Lower leg skin (tissue), 4 donors: ENCODE data around the gene NOTCH4. TPM values are rescaled to one million over a fixed set of nuclear protein-coding genes. Genes with fewer than 3 reads are reported as not detected.
A peak's percentile ranks its signal among the peaks of the same experiment; 100 is the strongest.
"Not testable (repeated sequence)": the region's sequence is repeated elsewhere in the genome, so short reads cannot be mapped to it uniquely, and the experiment has no call there.

Experiments
- DNase-seq, 2 donors: peaks; one replicate each; pipeline ENCODE4 v3.0.0-alpha.2; 2019; ENCODE audit warnings: low spot score in 2 of 2
- H3K4me3 ChIP-seq: fragments of 200-600 bp; sonication (generic); 2 replicates; pipeline ENCODE4 v1.5.1; 2017; ENCODE audit warnings: mild to moderate bottlenecking, low read depth; ENCODE audit not compliant: poor library complexity, severe bottlenecking
- POLR2A ChIP-seq, 2 donors: fragments of 450-650 bp; IDR thresholded peaks; one replicate each; pipeline ENCODE4 v1.6.1; 2016 to 2017; ENCODE audit warnings: antibody characterized with exemption in 2 of 2, mild to moderate bottlenecking in 1 of 2, moderate library complexity in 1 of 2
- WGBS, 2 donors: methylation state at CpG; one replicate each; pipeline ENCODE4 v1.1.5; 2018; 5-methylcytosine and 5-hydroxymethylcytosine counted together
- intact Hi-C: fragments of 100-400 bp; cut with DNase I; formaldehyde crosslinking; loops from one replicate; pipeline ENCODE4 v1.15.0; 2023; ENCODE audit warnings: low total_unique reads
- total RNA-seq, 4 donors: library from RNA; depleted of rRNA; stranded (reverse); fragments of >200 nt; gene quantifications; one replicate each; pipeline ENCODE4 v1.1.0, GENCODE V29; 2016
- TF ChIP-seq, protein P1 (sequence below), 3 donors: fragments of 450-650 bp; IDR thresholded peaks; one replicate each; pipeline ENCODE4 v1.5.1; 2016; ENCODE audit warnings: antibody characterized with exemption in 3 of 3, mild to moderate bottlenecking in 3 of 3, moderate library complexity in 2 of 3

NOTCH4 gene
- total RNA-seq, 4 donors from 2014 or later, result 6.3 to 10.4 (median 7.8) TPM

DNA sequence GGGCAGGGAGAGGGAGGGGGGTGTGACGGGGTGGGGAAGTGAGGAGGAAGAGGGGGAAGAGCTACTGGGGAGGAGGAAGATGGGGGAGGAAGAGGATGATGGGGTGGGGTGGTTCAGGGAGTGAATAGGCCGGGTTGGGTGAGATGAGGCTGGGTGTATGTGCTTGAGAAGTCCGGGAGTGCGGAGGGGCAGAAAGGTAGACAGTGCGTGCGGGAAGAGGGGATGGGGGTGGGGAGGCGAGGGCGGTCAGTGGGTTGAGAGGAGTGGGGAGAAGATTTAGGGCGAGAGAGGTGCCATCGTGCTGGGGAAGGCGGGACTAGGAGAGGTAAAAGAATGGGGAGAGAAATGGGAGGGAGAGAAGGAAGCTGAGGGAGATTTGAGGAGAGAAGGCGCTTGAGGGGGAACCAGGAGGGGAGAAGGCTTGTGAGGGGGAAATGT is 30.9 kb upstream of the NOTCH4 start:
- 21 to 23% methylated on average over 12 of the region's 12 CpGs for WGBS, 2 donors
- no peak overlapping the region for H3K4me3 ChIP-seq
- intact Hi-C loops, result no loop called here

GRCh38 chr6:32252331-32253009 is 28.6 kb upstream of the NOTCH4 start:
- no peak overlapping the region for H3K4me3 ChIP-seq
- no peak for DNase-seq
- TF ChIP-seq POLR2A (IDR thresholded peaks at IDR 0.05), result no peak
- TF ChIP-seq, protein P1, sequence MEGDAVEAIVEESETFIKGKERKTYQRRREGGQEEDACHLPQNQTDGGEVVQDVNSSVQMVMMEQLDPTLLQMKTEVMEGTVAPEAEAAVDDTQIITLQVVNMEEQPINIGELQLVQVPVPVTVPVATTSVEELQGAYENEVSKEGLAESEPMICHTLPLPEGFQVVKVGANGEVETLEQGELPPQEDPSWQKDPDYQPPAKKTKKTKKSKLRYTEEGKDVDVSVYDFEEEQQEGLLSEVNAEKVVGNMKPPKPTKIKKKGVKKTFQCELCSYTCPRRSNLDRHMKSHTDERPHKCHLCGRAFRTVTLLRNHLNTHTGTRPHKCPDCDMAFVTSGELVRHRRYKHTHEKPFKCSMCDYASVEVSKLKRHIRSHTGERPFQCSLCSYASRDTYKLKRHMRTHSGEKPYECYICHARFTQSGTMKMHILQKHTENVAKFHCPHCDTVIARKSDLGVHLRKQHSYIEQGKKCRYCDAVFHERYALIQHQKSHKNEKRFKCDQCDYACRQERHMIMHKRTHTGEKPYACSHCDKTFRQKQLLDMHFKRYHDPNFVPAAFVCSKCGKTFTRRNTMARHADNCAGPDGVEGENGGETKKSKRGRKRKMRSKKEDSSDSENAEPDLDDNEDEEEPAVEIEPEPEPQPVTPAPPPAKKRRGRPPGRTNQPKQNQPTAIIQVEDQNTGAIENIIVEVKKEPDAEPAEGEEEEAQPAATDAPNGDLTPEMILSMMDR (IDR thresholded peaks at IDR 0.05), result no peak
- intact Hi-C loops, result no loop called here
- 42 to 65% methylated on average over 1 of the region's 2 CpGs for WGBS, 2 donors

More for the DNA sequence above, 30.9 kb upstream of the NOTCH4 start:
- no peak for TF ChIP-seq POLR2A (IDR thresholded peaks at IDR 0.05)
- TF ChIP-seq, protein P1 (IDR thresholded peaks at IDR 0.05), result no peak
- DNase-seq, result no peak

DNA sequence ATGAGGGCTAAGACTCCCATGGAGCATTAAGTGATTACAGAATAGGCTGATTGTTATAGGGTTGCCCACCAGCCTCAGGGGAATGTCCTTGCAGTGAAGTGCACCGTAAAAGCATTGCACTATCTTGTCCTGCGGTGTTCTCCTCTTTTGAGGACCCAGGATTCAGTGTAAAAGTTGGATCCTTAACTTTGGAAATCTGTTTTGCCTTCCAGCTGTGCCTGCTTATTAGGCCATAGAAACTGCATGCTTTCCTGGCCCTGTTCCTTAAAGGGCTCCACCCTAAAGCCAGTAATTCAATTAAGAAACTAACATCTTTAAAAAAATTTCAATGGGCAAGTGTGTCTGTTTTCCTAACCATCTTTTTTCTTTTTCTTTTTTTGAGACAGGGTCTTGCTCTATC is 25.4 kb upstream of the NOTCH4 start:
- intact Hi-C loops, result no loop called here
- no peak for DNase-seq
- H3K4me3 ChIP-seq, result no peak overlapping the region
- 70 to 93% methylated on average over 2 of the region's 2 CpGs for WGBS, 2 donors
- TF ChIP-seq, protein P1 (IDR thresholded peaks at IDR 0.05), result no peak
- TF ChIP-seq POLR2A (IDR thresholded peaks at IDR 0.05), result no peak

GRCh38 chr6:32247401-32247800 is 23.5 kb upstream of the NOTCH4 start:
- no peak overlapping the region for H3K4me3 ChIP-seq
- 3 to 24% methylated on average over 2 of the region's 2 CpGs for WGBS, 2 donors
- TF ChIP-seq POLR2A (IDR thresholded peaks at IDR 0.05), result no peak
- TF ChIP-seq, protein P1 (IDR thresholded peaks at IDR 0.05), result no peak
- intact Hi-C loops, result no loop called here
- no peak for DNase-seq

DNA sequence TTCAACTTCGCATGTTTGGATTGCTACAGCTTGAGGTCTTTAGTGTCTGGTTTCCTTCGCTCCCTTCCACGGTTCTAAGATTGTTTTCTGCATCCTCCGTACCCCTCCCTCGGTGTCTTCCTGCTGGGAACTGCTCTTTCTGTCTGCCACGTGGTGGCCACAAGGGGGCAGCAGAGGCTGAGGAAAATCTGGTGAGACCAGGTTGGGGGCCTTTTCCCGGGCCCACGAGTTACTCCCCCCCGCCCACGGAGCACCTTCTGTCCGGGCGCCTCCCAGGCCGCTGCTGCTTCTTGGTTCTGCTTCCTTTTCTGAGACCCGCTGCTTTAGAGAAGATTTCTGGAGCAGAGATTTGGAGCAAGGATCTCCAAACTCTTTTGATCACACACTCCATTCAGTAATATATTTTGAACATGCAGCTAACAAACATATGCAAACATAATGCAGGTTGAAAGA is 21.1 kb upstream of the NOTCH4 start:
- WGBS, 2 donors, result 1% methylated on average over 14 of the region's 14 CpGs
- H3K4me3 ChIP-seq, result no peak overlapping the region
- TF ChIP-seq, protein P1 (IDR thresholded peaks at IDR 0.05), result peak in 1 of 3 donors; percentile 62
- TF ChIP-seq POLR2A (IDR thresholded peaks at IDR 0.05), result no peak
- intact Hi-C loops, result no loop called here
- peak; percentile 73 to 96 for DNase-seq

- no peak overlapping the region for H3K4me3 ChIP-seq
- TF ChIP-seq, protein P1 (IDR thresholded peaks at IDR 0.05), result no peak
- no peak for TF ChIP-seq POLR2A (IDR thresholded peaks at IDR 0.05)
- DNase-seq, result peak; percentile 72 to 89
- intact Hi-C loops, result no loop called here
- WGBS, 2 donors, result 51 to 54% methylated on average over 4 of the region's 4 CpGs
Observed at GRCh38 chr6:32244270-32244669, 20.4 kb upstream of the NOTCH4 start.

DNA sequence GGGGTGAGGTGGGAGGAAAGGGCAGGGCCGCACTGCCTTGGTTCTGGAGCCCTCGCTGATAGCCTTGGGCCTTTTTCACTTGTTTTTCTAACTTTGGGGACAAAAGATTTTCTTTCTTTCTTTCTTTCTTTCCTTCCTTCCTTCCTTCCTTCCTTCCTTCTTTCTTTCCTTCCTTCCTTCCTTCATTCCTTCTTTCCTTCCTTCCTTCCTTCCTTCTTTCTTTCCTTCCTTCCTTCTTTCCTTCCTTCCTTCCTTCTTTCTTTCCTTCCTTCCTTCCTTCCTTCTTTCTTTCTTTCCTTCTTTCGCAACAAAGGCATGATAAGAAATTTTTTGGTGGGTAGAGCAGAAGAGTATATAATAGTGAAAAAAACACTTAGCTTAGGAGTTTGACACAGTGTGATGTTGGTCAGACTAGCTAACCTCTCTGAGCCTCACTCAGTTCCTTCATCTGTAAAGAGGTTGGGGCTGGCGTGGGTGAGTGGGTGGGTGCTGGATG is 18.5 kb upstream of the NOTCH4 start:
- H3K4me3 ChIP-seq, intact Hi-C loops, DNase-seq: not testable (repeated sequence)
- WGBS, 2 donors, result 87 to 92% methylated on average over 4 of the region's 4 CpGs
